K562 (cell line): Measurements from ENCODE around the gene FMN2.

Experiments used
- ADNP ChIP-seq: fragments of 200-800 bp; sonication (Bioruptor generic); IDR thresholded peaks from 2 replicates; pipeline ENCODE4 v1.6.1; 2016; ENCODE audit warnings: missing genetic modification characterization, missing compliant biosample characterization
- CHD2 ChIP-seq: IDR thresholded peaks from 2 replicates; pipeline ENCODE4 v1.6.1; 2011; ENCODE audit warnings: low read depth, low read length
- MTF1 ChIP-seq: fragments of 250-450 bp; sonication (Bioruptor Pico); IDR thresholded peaks from 2 replicates; pipeline ENCODE4 v1.9.0; 2021; ENCODE audit warnings: moderate library complexity, mild to moderate bottlenecking, inconsistent platforms, borderline replicate concordance
- PML ChIP-seq: IDR thresholded peaks from 2 replicates; pipeline ENCODE4 v1.6.1; 2012; ENCODE audit warnings: low read length, inconsistent platforms
- RBM17 ChIP-seq: fragments of 200-400 bp; formaldehyde crosslinking; IDR thresholded peaks from 2 replicates; pipeline ENCODE4 v1.6.1; 2017; ENCODE audit warnings: low read depth, mild to moderate bottlenecking, low read length, borderline replicate concordance
- TAF7 ChIP-seq: fragments of 450-650 bp; IDR thresholded peaks from 2 replicates; pipeline ENCODE4 v1.6.1; 2016; ENCODE audit warnings: missing genetic modification characterization, missing compliant biosample characterization
- TOE1 ChIP-seq, 2 experiments: fragments of 450-650 bp in 1 of 2; sonication (generic) in 1 of 2; formaldehyde crosslinking in 1 of 2; IDR thresholded peaks; 2 replicates each; pipeline versions ENCODE4 v1.7.1 to v1.8.0; 2016 to 2022; ENCODE audit warnings: borderline replicate concordance in 2 of 2, mild to moderate bottlenecking in 2 of 2, antibody characterized with exemption in 1 of 2, inconsistent platforms in 1 of 2, low read depth in 1 of 2, missing genetic modification reagents in 1 of 2, moderate library complexity in 1 of 2
- ZBTB43 ChIP-seq: sonication (generic); formaldehyde crosslinking; IDR thresholded peaks from 2 replicates; pipeline ENCODE4 v1.8.0; 2023; ENCODE audit warnings: mild to moderate bottlenecking, missing genetic modification reagents
- ZNF121 ChIP-seq: sonication (generic); formaldehyde crosslinking; conservative IDR thresholded peaks from 2 replicates; pipeline ENCODE4 v1.8.0; 2022; ENCODE audit warnings: missing genetic modification reagents
- ZNF140 ChIP-seq: fragments of 250-450 bp; sonication (Bioruptor Pico); IDR thresholded peaks from 2 replicates; pipeline ENCODE4 v1.8.0; 2021; ENCODE audit warnings: moderate library complexity, mild to moderate bottlenecking, inconsistent platforms
- ZNF274 ChIP-seq: IDR thresholded peaks from 2 replicates; pipeline ENCODE4 v1.6.1; 2011; ENCODE audit warnings: low read depth, mild to moderate bottlenecking, low read length, moderate library complexity, borderline replicate concordance
- ZNF311 ChIP-seq: fragments of 250-450 bp; sonication (Bioruptor Pico); IDR thresholded peaks from 2 replicates; pipeline ENCODE4 v1.4.0; 2020; ENCODE audit warnings: mild to moderate bottlenecking, moderate library complexity

GRCh38 chr1:240198376-240198775 lies 106.7 kb downstream of the FMN2 start:
- TF ChIP-seq ZNF274: no peak
- no peak for TF ChIP-seq ZBTB43
- TF ChIP-seq ZNF311 (CRISPR knock-in tag): no peak
- TF ChIP-seq RBM17: no peak
- no peak for TF ChIP-seq CHD2
- no peak for TF ChIP-seq PML
- TF ChIP-seq TAF7 (tag): no peak
- TF ChIP-seq ZNF121: no peak
- no peak for TF ChIP-seq ZNF140 (CRISPR knock-in tag)
- TF ChIP-seq MTF1 (CRISPR knock-in tag): no peak
- TF ChIP-seq ADNP (tag): no peak
- no peak for TF ChIP-seq TOE1 (IDR thresholded peaks at IDR 0.05; ENCODE audit: borderline replicate concordance)
- TF ChIP-seq TOE1 (CRISPR knock-in tag; IDR thresholded peaks at IDR 0.05; ENCODE audit: borderline replicate concordance, low read depth): no peak
